SW 1271 (cell line): Measurements from ENCODE around the gene SKOR1.

Experiments
- DNase-seq, 2 experiments: peaks; one replicate each; lab custom pipeline; 2025; lab: John Stamatoyannopoulos, UW

The SKOR1 gene, protein sequence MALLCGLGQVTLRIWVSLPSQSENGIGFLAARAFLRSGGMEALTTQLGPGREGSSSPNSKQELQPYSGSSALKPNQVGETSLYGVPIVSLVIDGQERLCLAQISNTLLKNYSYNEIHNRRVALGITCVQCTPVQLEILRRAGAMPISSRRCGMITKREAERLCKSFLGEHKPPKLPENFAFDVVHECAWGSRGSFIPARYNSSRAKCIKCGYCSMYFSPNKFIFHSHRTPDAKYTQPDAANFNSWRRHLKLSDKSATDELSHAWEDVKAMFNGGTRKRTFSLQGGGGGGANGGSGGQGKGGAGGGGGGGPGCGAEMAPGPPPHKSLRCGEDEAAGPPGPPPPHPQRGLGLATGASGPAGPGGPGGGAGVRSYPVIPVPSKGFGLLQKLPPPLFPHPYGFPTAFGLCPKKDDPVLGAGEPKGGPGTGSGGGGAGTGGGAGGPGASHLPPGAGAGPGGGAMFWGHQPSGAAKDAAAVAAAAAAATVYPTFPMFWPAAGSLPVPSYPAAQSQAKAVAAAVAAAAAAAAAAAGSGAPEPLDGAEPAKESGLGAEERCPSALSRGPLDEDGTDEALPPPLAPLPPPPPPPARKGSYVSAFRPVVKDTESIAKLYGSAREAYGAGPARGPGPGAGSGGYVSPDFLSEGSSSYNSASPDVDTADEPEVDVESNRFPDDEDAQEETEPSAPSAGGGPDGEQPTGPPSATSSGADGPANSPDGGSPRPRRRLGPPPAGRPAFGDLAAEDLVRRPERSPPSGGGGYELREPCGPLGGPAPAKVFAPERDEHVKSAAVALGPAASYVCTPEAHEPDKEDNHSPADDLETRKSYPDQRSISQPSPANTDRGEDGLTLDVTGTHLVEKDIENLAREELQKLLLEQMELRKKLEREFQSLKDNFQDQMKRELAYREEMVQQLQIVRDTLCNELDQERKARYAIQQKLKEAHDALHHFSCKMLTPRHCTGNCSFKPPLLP

DNA sequence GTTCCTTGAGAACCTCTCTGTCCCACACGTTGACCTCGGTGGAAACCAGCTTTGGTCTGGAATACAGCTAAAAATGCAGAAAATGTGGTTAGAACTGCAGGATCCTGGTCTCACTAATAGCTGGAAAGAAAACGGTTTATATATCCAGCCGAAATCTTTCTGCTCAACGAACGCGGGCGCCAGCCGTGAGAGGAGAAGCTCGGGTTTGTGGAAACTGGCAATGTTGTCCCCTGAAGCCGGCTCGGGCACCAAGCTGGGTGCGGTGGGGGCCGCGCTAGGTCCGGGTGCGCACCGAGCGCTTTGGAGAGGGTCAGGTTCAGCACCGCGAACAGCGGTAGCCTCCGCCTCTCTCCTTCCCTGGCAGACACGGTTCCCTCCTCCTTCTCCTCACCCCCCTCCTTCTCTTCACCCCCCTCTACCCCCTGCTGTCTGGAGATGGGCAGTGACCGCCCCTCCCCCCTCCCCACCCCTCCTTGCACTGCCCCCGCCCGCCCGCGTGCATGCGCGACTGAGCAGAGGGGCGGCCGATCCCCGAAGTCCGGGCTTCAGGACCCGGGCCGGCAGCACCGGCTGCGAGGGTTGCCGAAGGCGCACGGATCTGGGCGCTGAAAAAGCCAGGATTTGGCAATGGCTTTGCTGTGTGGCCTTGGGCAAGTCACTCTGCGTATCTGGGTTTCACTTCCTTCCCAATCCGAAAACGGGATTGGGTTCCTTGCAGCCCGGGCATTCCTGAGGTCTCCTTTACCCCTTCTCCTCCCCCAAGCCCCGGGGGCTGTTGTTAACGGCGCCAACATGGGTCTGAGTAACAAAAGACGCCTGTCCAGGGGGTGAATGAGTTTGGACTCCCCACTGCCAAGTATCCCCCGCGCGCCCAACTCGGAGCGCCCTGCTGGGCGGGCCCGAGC is at the start of gene SKOR1:
SKOR1 (plus strand) TSS at position 534 of the 905 bp plus-strand sequence; CDS start at position 628, 94 bp downstream.
- no peak for DNase-seq

DNA sequence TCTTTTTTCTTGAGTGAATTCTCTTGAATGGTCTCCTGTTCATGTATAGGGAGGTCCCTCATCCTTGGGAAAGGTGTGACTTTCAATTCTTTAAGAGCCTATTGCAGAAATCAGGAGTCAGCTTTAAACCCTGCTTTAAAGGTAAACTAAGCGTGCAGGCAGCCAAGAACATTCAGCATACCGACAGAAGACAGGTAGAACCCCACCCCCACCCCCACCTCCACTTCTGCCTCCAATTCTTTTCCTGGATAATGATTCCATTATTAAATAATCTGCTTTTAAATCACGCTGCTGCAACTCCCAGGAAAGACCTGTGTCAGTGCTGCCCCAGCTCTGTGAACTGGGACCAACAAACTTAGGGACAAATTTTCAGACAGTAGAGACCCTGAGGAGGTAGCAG is 49.3 kb upstream of the SKOR1 start:
- no peak for DNase-seq

DNA sequence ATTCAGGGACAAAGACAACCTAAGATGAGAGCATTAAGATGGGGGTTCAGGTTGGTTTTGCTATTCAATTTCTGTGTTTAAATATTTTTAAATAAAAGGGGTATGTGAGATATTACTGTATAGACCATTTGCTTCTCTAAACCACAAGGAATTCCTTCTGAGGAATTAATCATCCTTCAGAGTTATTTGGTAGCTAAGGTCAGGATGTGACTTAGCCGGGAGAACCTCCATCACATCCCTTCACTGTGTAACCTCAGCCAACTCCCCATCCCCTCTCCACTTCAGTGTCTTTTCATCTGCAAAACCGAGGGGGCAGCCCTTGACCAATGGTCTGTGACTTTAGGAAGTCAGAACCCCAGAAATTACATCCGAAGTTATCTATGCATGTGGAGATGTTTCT is 48.7 kb upstream of the SKOR1 start:
- peak in 1 of 2 experiments; percentile 10 for DNase-seq

DNA sequence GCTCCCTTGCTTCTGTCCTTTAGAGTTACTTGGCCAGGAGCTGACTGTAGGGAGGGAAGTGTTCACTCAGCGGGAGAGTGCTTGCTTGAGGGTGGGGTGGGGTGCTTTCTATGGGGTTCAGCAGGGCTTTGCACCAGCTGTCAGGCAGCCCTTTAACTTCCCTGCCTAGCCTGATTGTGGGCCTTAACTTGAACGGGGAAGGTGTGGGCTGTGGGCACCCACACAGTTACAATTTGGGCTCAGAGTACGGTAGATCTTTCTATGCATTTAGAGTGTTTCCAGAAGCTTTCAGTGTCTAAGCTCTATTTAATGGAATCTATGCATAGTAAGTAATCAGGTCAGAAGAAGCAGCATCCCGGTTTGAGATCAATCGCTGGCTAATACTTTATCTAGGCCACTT is 48.2 kb upstream of the SKOR1 start:
- no peak for DNase-seq

DNA sequence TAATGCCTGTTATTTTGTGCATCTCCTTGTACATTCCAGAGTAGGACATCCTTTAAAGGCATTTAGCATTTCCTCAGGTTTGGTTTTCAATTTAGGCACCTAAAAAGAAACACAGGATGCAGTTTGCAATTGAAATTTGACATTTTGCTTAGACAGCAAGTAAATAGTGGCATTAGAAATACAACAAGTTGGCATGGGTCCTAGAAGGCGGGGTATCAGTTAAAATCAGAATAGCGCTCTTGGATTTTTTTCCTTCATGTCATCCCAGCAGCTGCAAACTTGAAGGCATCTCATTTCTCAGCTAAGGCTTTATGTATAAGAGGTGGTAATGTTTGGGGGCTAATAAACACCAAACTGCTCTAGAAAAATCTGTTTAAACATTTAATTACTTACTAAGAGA is 47.5 kb upstream of the SKOR1 start:
- no peak for DNase-seq

DNA sequence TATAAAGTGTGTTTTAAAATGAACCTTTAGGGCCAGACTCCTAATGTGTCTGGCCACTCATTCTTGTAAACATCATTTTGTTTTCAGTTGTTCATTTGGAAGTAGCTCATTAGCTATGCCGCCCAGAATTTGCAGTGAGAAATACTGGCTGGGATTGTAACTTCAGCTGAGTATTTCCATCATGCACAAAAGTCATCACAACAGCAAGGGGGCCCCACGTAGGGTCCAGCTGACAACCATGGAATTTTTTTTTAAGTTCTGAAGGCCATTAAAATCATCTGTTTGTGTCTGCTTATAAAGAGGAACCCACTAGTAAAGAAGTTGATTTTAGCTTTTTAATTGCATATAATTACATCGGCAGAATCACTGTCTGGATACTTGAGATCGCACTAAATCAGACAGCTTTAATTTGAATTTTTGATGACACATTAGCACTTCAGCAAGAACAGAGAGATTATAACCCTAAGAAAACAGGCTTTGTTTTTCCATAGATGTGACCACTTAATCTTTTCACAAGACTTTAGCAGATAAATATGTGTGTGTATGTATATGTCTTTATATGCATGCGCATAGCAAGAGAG is 46.3 kb upstream of the SKOR1 start:
- DNase-seq: no peak

DNA sequence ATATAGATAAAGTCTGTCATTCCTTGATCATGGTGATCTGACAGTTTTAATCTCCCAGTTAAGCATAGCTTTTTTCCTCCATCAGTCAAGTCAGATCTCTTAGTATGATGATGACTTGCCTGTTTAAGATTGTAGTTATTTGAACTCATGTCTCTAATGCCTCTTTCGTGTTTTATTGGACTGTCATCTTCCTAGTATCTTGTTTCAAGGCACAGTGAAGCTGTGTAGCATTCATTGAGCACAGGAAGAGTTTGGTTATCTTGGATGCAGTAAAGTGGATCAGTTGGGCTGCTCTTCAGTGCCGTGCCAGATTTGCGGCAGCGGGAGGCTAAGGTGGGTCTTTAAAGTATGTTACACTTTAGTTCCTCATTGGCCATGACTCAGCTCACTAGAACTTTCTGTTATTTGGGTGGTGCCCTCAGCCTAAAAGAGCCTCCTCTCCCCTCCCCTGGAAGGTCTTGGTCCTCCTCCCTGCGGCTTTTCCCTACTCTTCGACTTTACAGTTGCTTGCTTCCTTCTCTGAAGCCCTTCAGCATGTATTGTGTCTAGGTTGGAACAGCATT is 45.7 kb upstream of the SKOR1 start:
- no peak for DNase-seq

DNA sequence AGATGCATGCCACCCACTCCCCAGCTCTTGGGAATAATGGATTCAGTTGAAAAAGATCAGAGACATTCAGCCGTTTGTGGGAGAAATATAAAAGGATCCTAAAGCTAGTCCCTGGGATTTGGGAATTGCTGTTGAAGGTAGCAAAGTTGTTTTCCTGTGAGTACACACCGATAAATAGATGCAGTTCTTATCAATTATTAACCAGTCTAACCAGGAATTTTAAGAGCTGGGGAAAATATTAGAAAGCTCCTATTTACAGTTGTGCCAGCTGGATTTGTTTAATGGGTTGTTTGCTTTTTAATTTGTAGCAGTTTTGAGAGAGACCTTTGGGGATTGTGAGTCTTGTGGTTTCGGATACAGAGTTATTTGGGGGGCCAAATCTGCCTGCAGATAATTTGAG is 44.2 kb upstream of the SKOR1 start:
- DNase-seq: no peak

DNA sequence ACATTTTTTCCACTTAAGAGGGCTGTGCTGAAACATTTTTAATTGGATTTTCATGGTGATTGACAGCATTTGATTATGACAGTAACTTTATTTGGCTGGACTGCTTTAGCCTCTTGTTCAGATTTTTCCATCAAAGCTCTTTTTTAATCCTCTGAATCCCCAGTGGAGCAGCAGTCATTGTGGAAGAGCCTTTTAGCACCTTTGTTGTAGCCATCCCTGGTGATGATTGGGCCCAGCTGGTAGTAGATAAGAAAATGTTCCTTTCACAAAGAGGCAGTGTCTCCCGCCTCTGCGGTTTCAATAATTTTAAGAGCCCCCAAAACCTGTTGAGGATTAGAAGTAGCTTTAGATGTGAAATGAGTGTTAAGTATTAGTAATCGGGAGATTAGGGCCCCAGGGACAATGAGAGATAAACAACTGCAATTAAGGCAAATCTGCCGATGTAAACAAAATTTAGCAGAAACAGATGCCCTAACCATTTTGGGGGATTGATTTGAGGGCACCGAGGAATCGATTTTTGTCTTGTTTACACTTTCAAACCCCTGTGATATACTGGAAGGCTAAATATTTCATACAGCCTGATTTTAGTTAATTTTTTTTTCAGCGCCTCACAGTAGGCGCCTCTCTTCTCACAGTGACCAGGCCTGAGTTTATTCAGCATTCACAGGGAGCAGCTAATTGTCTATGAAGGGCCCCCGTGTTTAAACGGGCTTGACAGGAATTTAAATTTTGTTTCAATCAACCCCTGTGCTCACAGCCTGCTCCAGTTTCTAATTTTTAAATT is 43.2 kb upstream of the SKOR1 start:
- DNase-seq: no peak

DNA sequence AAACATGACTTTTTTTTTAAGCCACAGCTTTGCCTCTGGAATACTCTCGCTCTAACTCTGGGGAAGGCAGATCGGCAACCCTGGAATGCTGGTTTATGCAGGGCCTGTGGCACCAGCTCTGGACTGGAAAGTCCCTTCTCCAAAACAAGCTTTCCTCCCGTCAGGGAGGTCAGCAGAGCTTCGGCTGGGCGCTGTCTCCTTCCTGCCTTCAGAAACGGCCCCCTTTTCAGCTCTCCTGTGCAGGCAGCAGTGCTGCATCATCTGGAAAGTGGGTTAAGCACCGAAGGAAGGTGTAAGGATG is 42.7 kb upstream of the SKOR1 start:
- no peak for DNase-seq

DNA sequence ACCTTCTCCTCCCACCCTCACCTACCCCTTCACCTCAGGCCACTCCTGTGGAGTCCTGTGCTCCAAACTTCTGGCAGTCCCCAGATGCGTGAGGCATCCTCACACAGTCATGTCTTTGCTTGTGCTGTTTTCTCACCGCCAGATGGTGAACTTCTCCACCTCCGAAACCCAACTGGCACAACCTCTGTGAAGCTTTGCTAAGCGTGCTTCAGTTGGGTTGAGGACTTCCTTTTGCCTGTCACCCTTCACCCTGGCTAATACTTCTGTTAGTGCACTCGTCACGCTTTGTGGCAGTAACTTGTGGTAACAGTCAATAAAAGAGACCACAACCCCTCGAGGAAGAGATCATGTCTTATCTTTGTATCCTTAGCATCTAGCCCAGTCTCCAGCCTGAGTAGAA is 42.0 kb upstream of the SKOR1 start:
- DNase-seq: no peak

DNA sequence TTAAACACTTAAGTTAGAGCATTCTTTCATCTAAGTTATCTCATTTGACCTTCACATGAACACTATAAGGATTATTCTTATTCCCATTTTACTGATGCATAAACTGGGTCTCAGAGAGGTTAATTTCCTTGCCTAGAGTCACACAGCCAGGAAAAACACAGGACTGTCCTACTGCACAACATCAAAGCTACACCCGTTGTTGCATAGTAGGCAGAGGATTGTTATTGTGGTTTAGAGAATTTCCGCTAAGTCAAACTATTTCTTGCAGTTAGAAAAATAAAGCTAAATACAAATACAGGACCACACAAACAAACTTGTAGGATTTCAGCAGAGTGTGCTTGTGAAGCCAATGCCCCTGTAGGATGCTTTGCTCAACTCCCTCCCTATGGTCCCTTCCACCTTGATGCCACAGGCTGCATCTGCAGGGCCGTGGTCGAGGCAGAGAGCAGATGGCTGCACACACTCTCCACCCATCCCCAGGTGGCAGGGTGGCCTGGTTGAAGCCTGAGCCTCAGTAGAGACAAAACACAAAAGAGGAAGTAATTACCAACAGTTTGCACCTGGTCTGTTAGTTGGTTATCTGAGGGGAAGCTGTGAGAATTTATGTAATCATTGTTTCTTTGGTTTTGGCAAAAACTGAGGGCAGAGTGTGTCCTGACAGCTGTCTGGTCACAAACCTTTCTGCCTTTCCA is 41.1 kb upstream of the SKOR1 start:
- no peak for DNase-seq

DNA sequence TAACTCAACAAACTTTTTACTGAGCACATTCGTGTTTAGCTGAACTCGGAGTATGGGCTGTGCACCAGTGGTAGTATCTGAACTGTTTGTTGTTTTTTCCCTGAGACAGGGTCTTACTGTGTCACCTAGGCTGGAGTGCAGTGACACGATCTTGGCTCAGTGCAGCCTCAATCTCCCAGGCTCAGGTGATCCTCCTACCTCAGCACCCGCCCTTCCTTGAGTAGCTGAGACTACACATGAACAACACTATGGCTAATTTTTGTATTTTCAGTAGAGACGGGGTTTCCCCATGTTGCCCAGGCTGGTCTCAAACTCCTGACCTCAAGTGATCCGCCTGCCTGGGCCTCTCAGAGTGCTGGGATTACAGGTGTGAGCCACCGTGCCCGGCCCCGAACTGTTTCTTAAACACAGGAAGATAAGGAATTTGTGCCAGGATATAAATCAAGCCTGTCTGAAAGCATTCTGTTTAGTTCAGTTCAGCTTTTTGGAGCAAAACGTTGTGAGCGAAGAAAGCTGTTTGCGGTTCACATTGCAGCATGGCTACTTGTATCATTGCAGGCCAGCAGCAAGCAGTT is 40.4 kb upstream of the SKOR1 start:
- DNase-seq: no peak

DNA sequence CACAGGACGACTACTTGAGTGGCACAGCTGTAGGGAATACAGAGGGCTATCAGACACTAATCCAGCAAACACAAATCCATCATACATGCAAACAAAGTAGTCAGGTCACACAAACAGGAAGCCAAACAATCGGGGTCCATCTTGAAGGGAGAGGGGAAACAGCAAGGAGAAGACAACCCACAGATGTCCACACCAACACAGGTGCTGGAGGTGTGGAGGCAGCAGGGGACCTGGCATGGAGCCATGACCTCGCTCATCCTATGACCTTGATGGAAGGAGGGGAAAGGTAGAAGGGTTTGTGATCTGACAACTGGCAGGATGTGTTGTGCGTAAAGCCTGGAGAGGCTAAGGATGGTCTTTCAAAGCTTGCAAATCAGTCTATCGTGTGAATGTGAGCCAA is 39.9 kb upstream of the SKOR1 start:
- no peak for DNase-seq

DNA sequence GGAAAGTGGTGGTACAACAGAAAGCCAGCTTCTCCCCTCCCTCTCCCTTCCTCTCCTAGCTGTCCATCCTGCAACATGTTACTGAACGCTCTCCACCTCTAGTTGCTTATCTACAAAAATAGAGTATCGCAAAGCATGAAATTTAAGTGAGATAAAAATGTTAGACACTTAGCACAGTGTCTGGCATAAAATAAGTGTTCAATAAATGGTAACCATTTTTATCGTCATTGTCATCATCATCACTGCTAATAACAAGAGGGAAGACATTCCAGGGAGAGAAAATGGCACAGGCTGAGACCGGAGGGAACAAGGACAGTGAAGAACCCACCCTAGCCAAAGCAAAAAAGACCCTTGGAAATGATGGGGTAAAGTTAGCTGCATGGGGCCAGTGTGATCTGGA is 38.7 kb upstream of the SKOR1 start:
- DNase-seq: no peak

DNA sequence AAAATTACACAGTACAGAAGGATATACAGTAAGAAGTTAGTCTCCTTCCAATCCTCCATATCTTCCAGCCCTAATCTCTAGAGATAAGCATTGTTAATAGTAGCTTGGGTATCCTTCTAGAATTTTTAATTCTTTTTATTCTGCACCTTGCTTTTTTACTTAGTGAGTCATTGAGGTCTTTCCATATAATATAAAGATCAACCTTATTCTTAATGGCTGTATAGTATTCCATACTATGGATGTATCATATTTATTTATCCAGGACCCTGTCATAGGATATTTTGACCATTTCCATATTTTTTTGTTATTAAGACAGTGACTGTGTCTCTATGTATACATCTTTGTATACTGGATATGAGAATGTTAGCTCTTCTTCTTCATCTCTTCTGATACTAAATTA is 36.3 kb upstream of the SKOR1 start:
- no peak for DNase-seq

DNA sequence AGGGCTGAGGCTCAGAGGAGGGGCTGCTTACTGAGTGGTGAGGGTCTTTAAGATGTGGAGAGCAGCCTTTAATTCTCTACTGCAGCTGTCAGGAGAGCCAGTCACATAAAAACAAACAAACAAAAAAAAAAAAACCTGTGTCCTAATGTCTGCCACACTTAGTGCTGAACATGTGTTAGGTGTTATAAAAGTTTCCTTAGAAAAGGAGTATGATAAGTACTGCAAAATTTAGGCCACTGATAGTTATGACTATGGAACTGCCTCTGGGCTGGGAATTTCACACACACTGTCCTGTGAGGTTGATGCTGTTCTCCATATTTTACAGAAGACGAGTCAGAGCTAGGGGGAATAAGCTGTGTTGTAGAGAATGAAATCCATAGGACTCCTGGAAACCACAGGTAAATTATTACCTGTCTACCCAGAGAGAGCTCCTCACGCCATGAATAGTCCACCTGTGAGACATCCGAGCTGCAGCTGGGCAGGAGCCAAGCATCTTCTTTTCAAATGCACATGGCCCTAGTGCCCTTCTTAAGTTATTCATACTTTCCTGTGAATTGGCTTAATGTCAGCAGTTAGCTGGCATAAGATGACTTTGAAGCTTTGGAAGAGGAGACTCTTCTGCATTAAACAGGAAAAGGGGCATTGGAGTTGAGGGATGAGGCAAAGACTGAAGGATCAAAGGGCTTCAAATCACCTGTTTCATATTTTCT is 34.5 kb upstream of the SKOR1 start:
- no peak for DNase-seq

DNA sequence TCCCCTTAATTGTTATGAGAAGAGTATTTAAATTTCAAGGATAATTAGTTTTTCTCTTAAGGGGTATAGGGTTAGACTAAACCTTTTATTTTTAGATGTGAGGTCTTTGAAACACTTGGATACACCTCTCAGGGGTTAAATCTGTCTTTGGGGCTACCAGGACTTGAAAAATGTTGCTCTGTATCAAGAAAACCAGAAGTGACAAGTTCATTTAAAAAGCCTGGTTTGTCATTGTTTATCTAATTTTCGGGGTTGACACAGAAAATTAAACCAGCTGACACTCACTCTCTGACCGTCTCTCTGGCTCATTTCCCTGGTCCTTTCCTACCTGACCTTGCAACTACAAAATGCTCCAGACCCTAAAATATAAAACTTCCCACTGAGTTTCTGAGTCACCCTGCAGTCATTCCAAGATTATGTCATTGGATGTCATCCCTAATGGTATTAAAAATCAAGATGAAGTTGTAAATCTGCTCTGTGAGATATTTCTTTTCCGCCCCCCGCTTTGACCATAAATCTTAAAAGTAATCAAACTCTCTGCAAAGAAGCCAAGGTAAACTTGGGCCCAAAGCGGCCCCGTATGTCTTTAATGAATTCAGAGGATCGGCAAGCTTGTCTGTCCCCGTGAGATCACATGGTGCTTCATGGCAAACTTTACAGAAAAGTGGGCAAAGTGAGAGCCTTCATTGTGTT is 32.9 kb upstream of the SKOR1 start:
- DNase-seq: no peak
